Neural crest cell (in vitro differentiated cells): ENCODE measurements around the gene REPS1. TPM values are rescaled to one million over a fixed set of nuclear protein-coding genes. Genes with fewer than 3 reads are reported as not detected.

Source experiments
- DNase-seq: peaks from one replicate; pipeline ENCODE4 v3.0.0; 2021; ENCODE audit warnings: low read depth, mixed read lengths, low spot score
- H3K27ac Mint-ChIP-seq: one replicate; pipeline ENCODE4 v1.8.0; 2021; ENCODE audit warnings: mild to moderate bottlenecking, mixed read lengths; ENCODE audit not compliant: unreplicated experiment
- H3K27me3 Mint-ChIP-seq: 2 replicates; pipeline ENCODE4 v1.8.0; 2021; ENCODE audit warnings: low read depth, mild to moderate bottlenecking, mixed read lengths
- H3K36me3 Mint-ChIP-seq: 2 replicates; pipeline ENCODE4 v1.8.0; 2021; ENCODE audit warnings: low read depth, mild to moderate bottlenecking, mixed read lengths
- H3K4me1 Mint-ChIP-seq: 2 replicates; pipeline ENCODE4 v1.8.0; 2021; ENCODE audit warnings: mixed read lengths
- H3K4me3 Mint-ChIP-seq: one replicate; pipeline ENCODE4 v1.8.0; 2021; ENCODE audit warnings: mild to moderate bottlenecking, mixed read lengths
- H3K9me3 Mint-ChIP-seq: 2 replicates; pipeline ENCODE4 v1.8.0; 2021; ENCODE audit warnings: mixed read lengths
- CTCF ChIP-seq: fragments of 200-600 bp; sonication (generic); conservative IDR thresholded peaks from 2 replicates; pipeline ENCODE4 v1.5.0; 2021; ENCODE audit warnings: antibody characterized with exemption, mild to moderate bottlenecking
- total RNA-seq: library from RNA; stranded (reverse); gene quantifications from 2 replicates; pipeline ENCODE4 v1.2.1, GENCODE V29; 2021

REPS1 gene
- total RNA-seq, 1 donor from 2014 or later, result 61.1 TPM

GRCh38 chr6:138856654-138857053 is 131.4 kb downstream of the REPS1 start:
- H3K9me3 Mint-ChIP-seq, result peaks cover 5% of the 10 kb centered on the region
- H3K27me3 Mint-ChIP-seq, result peaks cover 7% of the 10 kb centered on the region
- H3K27ac Mint-ChIP-seq, result peak overlapping the region; percentile 3
- no peaks in the 10 kb centered on the region for H3K4me1 Mint-ChIP-seq
- no peaks in the 10 kb centered on the region for H3K36me3 Mint-ChIP-seq
- TF ChIP-seq CTCF, result no peak
- DNase-seq, result no peak
- H3K4me3 Mint-ChIP-seq, result no peak overlapping the region

Other genes starting within 250 kb of the REPS1 start
- 5.0 and 7.3 TPM in 2 replicates for gene CCDC28A, start 214.5 kb downstream of the REPS1 start, total RNA-seq
- not detected in 2 replicates for gene ECT2L, start 192.2 kb downstream of the REPS1 start, total RNA-seq
- gene ABRACL, start 40.5 kb upstream of the REPS1 start, total RNA-seq, result 66.8 and 66.9 TPM in 2 replicates
- 8.6 and 9.3 TPM in 2 replicates for gene HECA, start 146.8 kb upstream of the REPS1 start, total RNA-seq